Colon (tissue), 2 donors: ENCODE data around the gene OVCA2.

Experiments used
- FAIRE-seq: peaks from 2 replicates; lab custom pipeline; 2012; peaks lifted over from hg19 to GRCh38; lab: Jason Lieb, UNC
- donor health status: control.
- donor health status: control.

OVCA2 gene

GRCh38 chr17:2013994-2014317 is 27.9 kb upstream of the OVCA2 start:
- no peak for FAIRE-seq

GRCh38 chr17:2015314-2015713 is 26.5 kb upstream of the OVCA2 start:
- no peak for FAIRE-seq

- no peak for FAIRE-seq
Observed at GRCh38 chr17:2016494-2016893, 25.3 kb upstream of the OVCA2 start.

DNA sequence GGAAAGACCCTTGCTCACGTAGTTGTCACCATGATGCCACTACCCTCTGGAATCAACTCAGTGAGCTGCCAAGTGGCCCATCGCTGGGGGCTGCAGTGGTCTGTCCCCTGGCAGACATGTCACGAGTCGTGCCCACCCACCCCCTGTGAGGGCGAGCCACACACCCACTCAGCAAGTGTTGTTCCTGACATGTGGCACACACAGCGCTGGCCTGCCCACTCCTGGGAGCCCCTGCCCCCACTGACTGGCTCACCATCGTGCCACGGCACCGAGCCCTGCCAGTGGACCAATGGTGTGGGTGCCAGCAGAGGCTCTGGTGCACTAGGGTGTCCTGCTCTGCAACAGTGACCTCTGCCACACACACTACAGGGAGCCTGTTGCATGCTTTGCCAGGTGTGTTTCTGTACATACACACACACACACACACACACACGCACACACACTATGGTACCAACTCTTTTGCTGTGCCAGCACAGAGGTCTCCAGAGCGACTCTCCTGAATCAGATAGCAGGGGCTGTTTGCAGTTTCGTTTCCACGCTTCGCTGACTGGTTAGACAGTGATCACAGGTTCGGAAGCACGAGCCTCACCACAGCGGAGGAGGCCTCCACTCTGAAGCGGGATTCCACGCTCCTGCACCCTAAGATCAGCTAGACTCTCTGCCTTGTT is 24.4 kb upstream of the OVCA2 start:
- no peak for FAIRE-seq

- FAIRE-seq = no peak
Observed at GRCh38 chr17:2018716-2019510, 22.9 kb upstream of the OVCA2 start.

- no peak for FAIRE-seq
Observed at GRCh38 chr17:2019723-2020122, 22.1 kb upstream of the OVCA2 start.

DNA sequence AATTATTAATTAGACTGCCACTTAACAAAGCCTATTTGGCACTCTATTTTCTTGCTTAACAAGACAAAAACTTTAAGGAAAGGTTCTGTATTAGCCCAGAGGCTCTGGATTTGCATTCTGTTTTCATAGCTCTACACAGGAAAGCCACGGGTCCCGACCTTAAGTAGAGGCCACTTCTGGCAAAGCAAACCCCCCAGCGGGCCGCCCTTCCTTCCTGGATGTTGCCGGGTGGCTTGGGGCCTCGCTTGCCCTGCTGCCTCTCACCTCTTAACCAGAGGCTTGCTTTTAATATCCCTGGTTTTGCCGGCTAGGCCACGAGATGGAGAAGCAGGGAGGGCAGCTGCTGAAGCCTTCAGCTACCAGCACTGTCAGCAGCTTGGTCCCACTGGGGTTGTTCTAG is 21.1 kb upstream of the OVCA2 start:
- no peak for FAIRE-seq

GRCh38 chr17:2022647-2023240 is 19.1 kb upstream of the OVCA2 start:
- no peak for FAIRE-seq

DNA sequence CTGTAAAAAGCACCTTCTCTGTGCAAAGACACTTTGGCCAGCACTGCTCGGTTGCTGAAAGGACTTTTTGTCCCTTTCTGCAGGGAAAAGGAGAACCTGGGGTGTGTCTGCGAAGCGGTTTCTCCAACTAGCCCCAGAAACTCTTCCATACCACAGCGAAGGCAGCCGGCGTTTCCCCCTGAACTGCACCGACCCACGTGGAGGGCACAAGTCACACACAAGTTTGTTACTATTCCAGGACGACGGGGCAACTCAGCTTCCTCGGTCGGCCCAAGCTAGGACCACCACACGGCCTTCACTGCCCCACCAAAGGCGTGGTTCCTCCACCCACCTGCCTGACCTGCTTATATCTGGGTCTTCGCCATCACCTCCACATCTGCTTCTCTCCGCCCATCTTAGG is 18.6 kb upstream of the OVCA2 start:
- no peak for FAIRE-seq

DNA sequence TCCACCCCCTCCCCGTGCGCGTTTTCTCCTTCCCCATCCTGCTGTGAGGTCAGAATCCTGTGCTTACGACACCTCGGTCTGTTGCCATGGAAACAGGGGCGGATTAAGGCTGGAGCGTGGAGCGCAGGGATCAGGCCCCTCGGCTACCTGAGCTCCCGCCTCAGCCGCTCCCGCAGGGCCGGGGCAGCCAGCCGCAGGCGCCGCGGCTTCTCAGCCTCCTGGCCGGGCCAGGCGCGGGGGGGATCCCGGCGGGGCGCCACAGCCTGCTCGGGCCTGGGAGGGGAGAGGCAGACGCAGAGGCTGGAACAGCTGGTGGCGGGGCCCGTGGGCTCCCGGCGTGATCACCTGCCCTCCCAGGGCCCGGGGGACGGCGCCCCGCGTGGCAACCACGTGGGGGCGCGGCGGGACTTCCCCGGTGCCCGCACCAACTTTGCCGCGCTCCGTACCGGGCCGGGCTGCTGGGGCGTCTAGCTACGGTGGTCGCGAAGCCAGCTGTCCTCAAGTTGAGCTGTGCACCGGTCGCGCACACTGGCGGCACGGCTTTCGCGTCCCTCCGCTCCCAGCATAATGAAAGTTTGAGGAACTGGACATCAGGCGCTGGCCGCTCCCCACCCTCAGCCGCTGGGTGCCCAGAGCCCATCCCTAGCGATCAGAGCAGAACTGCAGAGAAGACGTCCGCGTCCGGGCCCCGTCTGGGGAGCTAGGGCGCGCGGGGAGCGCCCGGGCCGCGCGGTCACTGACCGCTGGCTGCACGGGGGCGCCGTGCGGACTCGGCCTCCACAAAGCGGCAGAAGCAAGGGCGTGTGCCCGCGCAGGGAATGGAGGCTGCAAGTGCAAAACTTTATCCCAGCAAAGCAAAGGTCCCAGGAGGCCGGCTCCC is 17.9 kb upstream of the OVCA2 start:
- no peak for FAIRE-seq

DNA sequence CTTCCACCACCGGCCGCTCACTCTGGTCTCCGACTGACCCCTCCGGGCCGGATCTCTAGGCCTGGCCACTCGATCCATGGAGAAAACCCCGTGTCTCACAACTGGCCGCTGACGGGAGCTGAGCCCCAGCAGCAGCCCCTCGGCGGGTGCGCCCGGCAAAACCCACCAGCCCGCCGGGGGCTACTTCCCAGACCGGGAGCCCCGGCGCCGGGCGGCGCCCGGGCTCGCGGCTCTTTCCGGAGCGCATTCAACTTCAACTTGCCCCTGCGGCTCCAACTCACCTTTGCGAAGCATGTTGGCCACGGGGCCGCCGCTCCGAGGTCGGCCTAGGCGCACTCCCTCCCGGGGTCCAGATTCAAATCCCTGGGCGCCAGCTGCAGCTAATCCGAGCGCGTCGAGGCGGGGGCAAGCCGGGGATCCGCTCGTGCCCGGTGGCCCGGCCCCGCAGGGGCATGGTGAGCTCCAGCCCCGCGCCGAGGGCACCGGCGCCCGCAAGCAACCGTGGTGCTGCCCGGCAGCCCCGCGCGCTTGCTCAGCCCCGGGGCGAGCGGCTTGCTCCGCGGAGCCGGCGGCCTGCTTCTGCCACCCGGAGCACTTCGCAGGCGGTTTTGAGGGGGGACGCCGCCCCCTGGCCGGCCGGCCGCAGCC is 17.1 kb upstream of the OVCA2 start:
- no peak for FAIRE-seq

DNA sequence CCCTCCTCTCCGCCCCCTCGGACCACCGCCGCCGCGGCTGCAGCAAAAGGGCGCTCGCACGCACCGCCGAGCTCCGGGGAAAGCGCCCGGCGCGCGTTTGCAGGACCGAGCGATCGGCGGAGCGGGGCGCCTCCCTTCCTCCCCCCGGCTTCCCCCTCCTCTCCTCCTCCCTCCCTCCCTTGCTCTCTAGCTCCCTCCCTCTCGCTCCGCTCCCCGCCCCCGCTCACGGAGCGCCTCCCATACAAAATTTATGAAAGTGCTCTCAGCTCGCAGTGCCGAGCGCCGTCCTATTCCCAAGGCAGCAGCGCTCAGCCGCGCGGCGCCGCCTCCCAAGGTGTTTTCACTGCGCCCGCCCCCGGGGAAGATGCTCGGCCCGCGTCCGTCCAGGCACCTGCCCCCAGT is 16.6 kb upstream of the OVCA2 start, which contains the start of gene RTN4RL1:
Gene RTN4RL1 (minus strand): TSS at position 115 of the 402 bp plus-strand sequence. CDS start 469 bp downstream, outside the sequence.
- no peak for FAIRE-seq

- no peak for FAIRE-seq
Observed at GRCh38 chr17:2025622-2026309, 16.1 kb upstream of the OVCA2 start.

GRCh38 chr17:2027528-2028233 is 14.1 kb upstream of the OVCA2 start:
- no peak for FAIRE-seq

DNA sequence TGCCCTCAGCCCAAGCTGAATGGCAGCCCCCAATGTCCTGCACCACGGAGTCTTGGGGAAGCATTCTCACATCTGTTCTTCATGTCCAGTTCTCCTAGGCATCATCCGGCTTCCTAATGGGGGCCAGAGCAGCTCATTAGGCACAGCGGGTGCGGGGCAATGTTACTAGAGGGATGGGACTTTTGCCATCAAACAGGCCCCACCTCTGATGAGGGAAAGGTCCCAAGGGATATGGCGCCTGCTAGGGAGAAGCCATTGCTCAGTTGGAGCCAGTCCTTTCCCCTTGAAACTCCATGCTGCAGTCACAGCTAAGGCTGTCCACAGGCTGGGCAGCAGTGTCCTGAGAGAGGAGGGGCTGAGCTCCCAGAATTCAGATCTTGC is 13.6 kb upstream of the OVCA2 start:
- no peak for FAIRE-seq

GRCh38 chr17:2028737-2029136 is 13.1 kb upstream of the OVCA2 start:
- no peak for FAIRE-seq

GRCh38 chr17:2029911-2030778 is 11.7 kb upstream of the OVCA2 start, which contains the start of gene DPH1:
TSS of gene DPH1 (plus strand) at chr17:2030153. CDS start at chr17:2030170, 17 bp downstream.
- FAIRE-seq = no peak

GRCh38 chr17:2030779-2031163 is 11.1 kb upstream of the OVCA2 start:
- FAIRE-seq = no peak

DNA sequence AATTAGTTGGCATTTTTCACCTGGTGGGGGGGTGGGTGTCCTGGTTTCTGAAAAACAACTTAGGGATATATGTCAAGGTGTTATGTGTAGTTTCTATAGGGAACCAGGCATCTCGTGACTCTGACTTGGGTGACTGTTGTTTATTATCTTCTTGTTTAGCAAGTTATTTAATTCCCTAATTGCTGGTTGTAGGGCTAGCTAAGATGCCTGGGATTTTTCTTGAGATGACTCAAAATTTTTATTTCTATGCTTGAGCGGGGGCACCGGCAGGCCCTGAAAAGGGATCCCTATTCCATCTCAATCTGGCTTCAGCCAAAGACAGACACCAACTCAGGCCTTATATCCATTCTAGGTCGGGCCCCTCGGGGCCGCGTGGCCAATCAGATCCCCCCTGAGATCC is 8.7 kb upstream of the OVCA2 start:
- FAIRE-seq = no peak

GRCh38 chr17:2034157-2034556 is 7.7 kb upstream of the OVCA2 start:
- FAIRE-seq = no peak
